GM21381 (cell line): ENCODE results near the gene APIP.
A peak's percentile ranks its signal among the peaks of the same experiment; 100 is the strongest.
"Not testable (repeated sequence)": the region's sequence is repeated elsewhere in the genome, so short reads cannot be mapped to it uniquely, and the experiment has no call there.

Source experiments
- ATAC-seq: cut with Tn5 transposase; IDR thresholded peaks from one replicate; pipeline ENCODE4 v1.9.1; 2021; ENCODE audit warnings: mild to moderate bottlenecking, moderate library complexity; ENCODE audit not compliant: unreplicated experiment

The APIP gene

DNA sequence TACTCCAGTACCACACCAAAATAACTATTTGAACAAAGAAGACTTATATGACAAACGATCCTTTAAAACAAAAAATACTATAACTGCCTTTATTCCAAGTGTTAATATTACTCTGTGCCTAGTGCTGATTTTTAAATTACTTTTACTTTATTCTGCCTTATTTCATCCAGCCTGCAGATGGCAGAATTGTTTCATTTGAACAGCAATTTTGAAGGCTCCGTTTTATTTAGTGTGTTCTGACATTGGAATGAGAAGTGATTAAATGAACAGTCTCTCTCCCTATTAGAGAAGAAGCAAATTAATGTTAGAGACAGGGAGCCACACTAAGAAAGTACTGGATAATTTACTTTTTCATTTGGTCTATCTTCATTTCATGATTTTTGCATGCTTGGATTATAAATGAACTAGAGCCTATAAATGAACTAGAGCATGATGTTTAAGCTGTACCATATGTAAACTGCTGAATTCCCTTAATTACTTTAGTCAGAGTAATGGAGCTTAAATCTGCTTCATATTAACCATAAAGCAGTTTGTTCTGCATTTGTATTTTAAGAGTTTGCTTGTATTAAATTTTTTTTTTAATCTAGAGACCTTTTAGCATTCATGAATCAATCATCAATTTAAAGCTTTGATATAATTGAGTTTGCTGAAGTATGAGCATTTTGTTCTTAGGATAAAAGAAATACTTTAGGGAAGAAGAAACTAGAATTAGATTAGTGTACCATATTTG lies 10.1 kb upstream of the APIP start:
- no peak for ATAC-seq

GRCh38 chr11:34924714-34925113 lies 8.5 kb upstream of the APIP start:
- no peak for ATAC-seq

GRCh38 chr11:34921156-34921555 lies 5.0 kb upstream of the APIP start:
- no peak for ATAC-seq

DNA sequence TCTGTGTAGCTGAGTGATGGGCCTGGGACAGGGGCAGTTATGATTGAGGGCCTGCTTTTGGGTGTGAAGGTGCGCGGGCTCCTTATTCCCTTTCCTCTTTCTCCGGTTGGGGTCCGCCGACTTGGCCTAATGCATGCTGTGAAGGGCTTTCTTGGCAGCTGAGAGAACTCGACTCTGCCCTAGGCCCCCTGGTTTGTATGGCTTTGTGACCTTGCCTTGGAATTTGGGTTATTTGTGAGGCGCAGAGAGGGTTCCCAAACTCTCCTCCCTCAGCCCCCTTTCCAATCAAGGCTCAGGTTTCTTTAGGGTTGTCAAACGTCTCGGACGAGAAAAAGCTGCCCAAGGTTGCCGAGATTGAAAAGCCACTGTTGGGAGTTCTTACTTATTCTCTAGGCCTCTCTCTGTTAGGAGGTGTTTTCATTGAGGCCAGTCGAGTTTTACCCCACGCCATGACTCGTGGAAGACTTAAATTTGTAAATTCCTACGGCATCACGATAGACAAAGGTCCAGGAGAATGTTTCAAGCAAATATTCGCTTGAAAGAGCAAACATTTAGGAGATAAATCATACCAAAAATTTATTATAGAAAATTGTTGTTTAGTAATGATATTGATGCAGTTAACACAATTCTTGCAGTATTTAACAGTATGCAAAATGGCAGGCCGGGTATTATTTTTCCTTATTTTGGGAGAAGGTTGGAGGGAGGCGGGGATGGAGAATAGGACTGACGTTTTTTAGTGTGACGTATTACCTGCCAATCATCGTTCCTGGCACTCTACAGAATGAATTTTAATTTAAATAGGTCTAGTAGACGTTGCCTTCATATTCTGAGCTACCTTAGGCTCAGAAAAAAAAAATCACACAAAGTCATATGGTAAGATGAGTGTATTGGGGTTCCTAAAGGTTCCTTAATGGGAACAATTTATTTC lies 928 bp upstream of the APIP start:
- ATAC-seq = peak; percentile 19

DNA sequence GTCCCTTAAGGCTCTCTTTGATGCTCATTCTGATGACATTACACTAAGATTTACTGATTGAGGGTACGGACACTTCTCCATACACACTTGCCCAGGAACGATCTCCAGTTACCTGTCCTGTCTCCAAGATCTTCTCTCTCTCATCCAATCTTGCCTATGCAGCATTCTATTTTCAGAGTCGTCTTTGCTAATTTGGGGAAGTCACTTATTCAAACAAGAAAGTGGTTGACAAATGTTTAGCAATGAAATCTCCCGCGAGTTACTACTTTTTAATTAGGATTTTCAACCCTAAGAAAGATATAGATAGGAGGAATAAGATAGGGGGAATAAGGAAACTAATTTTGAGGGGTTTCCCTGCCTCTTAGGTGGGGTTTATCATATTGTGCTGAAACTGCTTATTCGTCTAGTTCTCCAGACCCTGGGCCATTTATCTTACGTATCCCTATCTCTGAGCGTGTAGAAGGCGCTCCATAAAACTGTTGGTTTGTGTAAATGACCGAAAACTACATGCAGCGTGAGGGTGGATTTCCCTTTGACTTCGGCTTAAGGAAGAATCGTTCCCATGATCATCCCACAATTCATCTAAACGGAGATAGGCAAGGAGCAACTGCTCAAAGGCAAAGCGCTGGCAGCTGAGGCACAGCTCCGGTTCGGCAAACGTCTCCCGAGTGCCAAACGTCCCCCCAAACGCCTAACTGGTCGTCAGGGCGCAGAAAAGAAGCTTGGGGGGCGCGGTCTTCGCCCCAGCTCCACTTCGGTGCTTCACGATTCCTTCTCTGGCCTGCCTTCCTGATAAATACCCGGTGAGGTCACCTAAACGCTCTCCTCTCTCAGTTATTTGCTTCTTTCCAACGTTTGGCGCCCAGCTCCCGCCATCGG lies 804 bp downstream of the APIP start:
- no peak for ATAC-seq

DNA sequence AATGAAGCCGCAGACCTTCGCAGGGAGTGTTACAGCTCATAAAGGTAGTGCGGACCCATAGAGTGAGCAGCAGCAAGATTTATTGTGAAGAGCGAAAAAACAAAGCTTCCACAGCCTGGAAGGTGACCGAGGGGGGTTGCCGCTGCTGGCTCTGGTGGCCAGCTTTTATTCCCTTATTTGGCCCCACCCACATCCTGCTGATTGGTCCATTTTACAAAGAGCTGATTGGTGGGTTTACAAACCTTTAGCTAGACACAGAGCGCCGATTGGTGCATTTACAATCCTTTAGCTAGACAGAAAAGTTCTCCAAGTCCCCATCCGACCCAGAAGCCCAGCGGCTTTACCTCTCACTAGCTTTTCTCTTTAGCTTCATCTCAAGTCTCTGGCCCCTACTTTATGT lies 2.6 kb downstream of the APIP start:
- not testable (repeated sequence) for ATAC-seq

DNA sequence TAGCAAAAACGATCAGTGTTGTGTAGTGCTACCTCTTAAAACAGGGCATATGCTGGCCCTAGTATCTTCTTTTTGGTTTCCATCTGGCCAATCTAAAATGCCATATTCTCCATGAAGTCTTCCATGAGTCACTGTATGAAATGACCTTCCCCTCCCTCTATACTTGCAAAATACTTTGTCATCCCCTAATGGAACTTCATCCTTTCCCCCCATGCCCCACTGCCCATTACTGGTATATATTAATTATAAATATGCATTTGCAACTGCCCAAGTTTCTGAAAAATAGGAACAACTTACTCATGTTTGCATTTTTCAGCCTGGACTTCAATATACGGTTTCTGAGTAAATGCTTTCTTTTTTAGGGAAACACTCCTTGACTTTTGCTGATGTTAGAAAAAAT lies 4.5 kb downstream of the APIP start:
- ATAC-seq = no peak

DNA sequence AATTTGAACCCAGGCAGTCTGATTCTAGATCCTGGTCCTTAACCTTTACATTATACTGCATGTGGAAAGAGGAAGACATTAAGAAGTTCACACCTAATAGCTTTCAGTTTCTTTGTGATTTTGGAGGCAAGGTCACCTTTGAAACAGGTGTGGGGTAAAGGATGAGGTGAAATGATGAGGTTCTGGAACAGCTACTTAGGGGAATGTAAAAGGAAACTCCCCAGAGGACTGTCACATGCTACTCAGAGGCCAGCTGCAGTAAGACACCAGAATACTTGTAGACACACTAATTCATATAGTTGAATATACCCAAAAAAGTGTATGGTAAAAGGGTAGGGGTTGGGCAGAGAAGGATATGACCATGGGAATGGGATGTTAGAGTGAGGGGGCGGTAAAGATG lies 5.4 kb downstream of the APIP start:
- no peak for ATAC-seq

- ATAC-seq = no peak
Measured at GRCh38 chr11:34909955-34910354, 6.2 kb downstream of the APIP start.

DNA sequence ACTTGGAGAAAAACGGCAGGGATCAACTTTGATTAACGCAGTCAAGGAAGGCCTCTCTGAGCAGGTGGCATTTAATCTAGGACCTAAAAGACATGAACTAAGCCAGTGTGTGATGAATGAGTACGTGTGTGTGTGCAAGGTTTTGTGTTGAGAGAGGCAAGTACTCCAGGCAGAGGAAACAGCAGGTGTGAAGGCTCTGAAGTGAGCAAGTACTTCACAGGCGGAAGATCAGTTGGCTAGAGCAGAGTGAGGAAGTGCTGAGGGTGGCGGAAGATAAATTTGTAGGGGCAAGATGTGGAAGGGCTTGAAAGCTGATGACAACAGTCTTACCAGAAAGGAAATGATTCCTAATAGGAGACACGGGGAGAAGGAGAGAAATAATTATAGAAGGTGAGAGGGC lies 6.8 kb downstream of the APIP start:
- no peak for ATAC-seq

DNA sequence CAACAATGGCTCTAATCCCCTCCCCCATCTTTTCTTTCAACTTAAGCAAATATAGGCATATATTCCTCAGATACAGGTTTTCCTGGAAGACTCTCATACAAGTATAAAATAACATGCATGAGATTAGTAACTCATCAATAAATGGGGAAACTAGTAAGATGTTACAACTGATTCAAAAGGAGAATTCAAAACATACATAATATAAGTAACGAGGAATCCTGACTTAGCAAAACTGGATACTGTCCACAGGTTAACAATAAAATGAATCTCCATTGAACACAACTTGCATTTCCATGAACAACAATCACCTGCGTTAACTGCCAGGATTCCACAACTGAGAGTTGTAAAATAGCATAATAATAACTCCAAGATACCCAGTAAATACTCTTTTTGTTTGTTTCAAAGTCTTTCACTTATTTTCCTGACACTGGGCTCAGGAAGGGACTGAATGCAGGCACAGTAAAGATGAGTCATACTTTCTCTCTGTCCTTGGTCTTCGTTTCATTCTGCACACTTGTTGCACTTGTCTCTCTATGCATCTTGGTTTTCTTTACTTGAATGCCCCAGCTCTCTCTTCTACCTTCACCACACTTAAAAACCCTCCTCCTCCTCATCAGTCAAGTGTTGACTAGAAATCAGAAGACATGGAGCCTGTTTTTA lies 8.1 kb downstream of the APIP start:
- ATAC-seq = no peak

DNA sequence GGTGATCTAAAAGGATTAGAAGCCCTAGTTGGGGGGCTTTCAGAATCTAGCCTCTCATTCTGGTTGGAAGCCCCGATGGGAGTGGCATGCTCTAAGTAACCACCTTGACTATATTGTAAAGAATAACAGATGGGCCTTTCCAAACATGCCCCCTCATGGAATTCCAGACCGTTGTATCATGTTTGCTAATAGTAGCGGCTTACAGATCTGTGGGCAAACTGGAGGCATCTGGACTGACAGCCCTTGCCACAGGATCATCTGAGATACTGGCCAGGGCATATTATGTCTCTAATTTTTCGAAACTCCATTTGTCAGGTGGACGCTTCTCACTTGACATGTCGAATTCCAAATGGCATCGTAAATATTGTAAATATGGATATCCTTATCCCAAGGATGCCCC lies 10.5 kb downstream of the APIP start:
- ATAC-seq = no peak

- ATAC-seq = no peak
Measured at GRCh38 chr11:34904421-34904955, 11.7 kb downstream of the APIP start.

DNA sequence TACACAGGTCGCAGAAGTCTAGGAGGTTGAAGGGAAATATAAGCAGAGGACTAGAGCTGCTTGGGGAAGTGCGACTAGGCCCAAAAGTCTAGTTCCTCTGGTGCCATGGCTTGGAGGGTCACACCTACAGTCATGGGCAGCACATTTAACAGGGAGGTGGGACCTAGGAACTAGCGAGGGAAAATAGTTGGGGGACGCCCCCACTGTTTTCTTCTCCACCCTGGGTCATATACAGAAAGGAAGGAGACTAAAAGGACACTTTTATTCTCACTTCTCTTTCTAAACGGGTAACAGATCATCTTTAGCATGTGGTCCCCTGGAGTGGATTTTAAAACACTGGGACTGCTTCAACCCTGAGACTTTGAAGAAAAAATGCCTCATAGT lies 16.6 kb downstream of the APIP start:
- no peak for ATAC-seq

- ATAC-seq = no peak
Measured at GRCh38 chr11:34898474-34898873, 17.7 kb downstream of the APIP start.

- ATAC-seq = no peak
Measured at GRCh38 chr11:34897171-34897870, 18.9 kb downstream of the APIP start.

DNA sequence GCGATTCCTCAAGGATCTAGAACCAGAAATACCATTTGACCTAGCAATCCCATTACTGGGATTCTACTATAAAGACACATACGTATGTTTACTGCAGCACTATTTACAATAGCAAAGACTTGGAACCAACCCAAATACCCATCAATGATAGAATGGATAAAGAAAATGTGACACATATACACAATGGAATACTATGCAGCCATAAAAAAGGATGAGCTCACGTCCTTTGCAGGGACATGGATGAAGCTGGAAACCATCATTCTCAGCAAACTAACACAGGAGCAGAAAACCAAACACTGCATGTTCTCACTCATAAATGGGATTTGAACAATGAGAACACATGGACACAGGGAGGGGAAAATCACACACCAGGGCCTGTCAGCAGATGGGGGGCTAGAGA lies 20.0 kb downstream of the APIP start:
- not testable (repeated sequence) for ATAC-seq

DNA sequence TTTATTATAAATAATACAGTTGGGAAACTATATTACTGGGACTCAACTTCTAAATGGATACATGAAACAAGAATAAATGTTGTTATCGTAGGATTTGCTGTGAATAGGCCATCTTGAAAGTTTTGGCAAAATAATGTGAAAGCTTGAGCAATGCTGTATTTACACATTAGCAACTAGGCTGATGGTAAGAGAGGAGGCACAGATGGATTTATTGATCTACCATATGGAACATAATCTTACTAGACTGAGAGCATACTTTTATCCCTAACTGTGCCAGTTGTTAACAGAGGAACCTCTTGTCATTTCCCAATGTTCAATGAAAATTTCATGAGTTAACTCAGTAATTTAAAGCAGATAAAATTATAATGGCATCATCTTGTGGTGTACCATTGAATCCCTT lies 22.8 kb downstream of the APIP start:
- ATAC-seq = no peak

- ATAC-seq = no peak
Measured at GRCh38 chr11:34891611-34892010, 24.6 kb downstream of the APIP start.

DNA sequence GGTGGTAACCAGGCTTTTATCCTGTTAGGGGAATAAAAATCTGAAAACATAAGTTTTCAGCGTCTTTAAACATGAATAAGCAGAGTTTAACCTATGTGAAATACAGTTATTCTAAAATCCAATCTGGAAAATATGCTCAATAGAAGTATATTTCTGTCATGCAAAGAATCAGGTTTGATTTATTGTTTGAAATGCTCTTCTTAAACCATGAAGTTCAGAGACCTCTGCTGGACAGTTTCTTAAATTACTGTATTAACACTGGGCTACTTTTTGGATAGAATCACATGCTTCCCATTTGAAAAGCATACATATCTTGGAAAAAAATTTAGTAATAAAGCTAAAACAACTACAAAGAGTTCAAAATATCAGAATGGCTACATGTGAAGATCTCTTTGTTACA lies 25.4 kb downstream of the APIP start:
- ATAC-seq = no peak
